Measurements from ENCODE around the gene GBGT1. TPM values are rescaled to one million over a fixed set of nuclear protein-coding genes. Genes with fewer than 3 reads are reported as not detected.

GBGT1 gene
- total and polyA plus RNA-seq, 4 donors: 6.1 to 42.9 (median 23.2) TPM

DNA sequence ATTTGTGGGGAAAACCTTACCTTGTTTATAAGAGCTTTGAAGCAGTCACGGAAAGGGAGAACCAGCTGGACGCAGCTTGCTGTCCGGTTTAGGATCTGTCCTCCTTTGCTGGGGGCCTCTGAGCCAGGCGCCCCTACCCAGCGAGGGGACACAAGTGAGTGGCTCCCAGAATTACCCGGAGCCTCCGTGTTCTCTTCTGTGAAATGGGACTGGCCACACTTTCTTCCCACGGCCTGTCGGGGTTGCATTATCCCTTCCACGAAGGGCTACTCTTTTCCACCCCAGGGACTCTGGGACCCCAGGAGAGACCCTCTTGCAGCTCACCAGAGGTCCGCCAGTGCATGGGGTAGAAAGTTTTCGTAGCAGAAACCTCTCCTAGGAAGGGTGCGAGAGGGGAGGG, 477 bp upstream of the GBGT1 start:
- Histone ChIP-seq H3K27ac (ENCODE audit: low read depth in 1 of 2, low read length in 1 of 2) (no peak overlapping the region), H3K9ac (ENCODE audit: insufficient read depth in 1 of 2, low read length in 2 of 2) (no peak overlapping the region)

DNA sequence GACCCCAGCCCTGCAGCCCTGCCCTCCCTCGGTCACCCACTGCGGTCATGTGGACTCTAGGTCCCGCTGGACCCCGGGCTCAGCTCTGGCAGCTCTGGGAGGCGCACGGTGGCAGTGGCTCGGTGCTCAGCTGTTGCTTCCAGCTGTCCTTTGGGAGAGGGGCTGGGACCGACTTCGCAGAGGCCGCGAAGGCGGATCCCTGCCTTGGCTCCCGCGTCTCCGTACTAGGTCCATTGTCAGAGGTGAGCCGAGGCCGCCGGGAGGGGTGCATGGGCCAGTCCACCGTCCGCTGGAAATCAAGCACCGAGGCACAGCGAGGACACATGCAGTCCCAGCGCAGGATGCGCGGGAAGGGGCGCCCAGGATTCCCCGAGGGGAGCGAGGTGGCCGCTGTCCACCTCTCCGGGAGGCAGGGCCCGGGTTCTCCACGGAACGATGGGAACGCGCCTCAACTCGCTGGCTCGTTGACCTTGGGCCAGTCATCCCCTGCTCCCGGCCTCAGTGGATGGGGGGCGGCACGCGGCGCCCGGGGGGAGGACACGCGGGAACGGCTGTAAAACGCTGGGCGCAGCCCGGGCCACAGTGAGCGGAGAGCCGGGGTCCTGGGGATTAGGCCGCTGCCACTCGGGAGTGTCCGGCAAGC, 732 bp downstream of the GBGT1 start:
- H3K9me3 ChIP-seq (ENCODE audit: control insufficient read depth in 4 of 4, insufficient read depth in 3 of 4, low read length in 3 of 4): no peaks in the 10 kb centered on the region
- H3K36me3 ChIP-seq (ENCODE audit: control insufficient read depth in 4 of 4, insufficient read depth in 4 of 4, low read length in 4 of 4): no peaks in the 10 kb centered on the region
- peak overlapping the region; percentile 64 for H3K4me3 ChIP-seq
- ATAC-seq (ENCODE audit: insufficient read depth, low FRiP score): no peak
- peaks cover 0 to 14% (median 0%) of the 10 kb centered on the region in 5 donors for H3K4me1 ChIP-seq (ENCODE audit: control insufficient read depth in 5 of 5, insufficient read depth in 5 of 5, low read length in 5 of 5)
- H3K27me3 ChIP-seq (ENCODE audit: control insufficient read depth in 3 of 3, insufficient read depth in 3 of 3, low read length in 2 of 3): peaks cover 0 to 2% (median 0%) of the 10 kb centered on the region in 3 donors
- no peak overlapping the region for H3K9ac ChIP-seq (ENCODE audit: insufficient read depth in 1 of 2, low read length in 2 of 2)
- H3K27ac ChIP-seq (ENCODE audit: low read depth in 1 of 2, low read length in 1 of 2): no peak overlapping the region
- TF ChIP-seq, protein P1, sequence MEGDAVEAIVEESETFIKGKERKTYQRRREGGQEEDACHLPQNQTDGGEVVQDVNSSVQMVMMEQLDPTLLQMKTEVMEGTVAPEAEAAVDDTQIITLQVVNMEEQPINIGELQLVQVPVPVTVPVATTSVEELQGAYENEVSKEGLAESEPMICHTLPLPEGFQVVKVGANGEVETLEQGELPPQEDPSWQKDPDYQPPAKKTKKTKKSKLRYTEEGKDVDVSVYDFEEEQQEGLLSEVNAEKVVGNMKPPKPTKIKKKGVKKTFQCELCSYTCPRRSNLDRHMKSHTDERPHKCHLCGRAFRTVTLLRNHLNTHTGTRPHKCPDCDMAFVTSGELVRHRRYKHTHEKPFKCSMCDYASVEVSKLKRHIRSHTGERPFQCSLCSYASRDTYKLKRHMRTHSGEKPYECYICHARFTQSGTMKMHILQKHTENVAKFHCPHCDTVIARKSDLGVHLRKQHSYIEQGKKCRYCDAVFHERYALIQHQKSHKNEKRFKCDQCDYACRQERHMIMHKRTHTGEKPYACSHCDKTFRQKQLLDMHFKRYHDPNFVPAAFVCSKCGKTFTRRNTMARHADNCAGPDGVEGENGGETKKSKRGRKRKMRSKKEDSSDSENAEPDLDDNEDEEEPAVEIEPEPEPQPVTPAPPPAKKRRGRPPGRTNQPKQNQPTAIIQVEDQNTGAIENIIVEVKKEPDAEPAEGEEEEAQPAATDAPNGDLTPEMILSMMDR (IDR thresholded peaks at IDR 0.05; ENCODE audit: control extremely low read depth, extremely low read depth): no peak
- DNase-seq: no peak
- 36 to 48% methylated on average over 54 of the region's 54 CpGs for WGBS, 2 donors

More for the DNA sequence above, 477 bp upstream of the GBGT1 start:
- ATAC-seq (ENCODE audit: insufficient read depth, low FRiP score): no peak
- TF ChIP-seq, protein P1 (IDR thresholded peaks at IDR 0.05; ENCODE audit: control extremely low read depth, extremely low read depth): no peak
- Histone ChIP-seq H3K27me3 (ENCODE audit: control insufficient read depth in 3 of 3, insufficient read depth in 3 of 3, low read length in 2 of 3) (peaks cover 0 to 2% (median 0%) of the 10 kb centered on the region in 3 donors), H3K9me3 (ENCODE audit: control insufficient read depth in 4 of 4, insufficient read depth in 3 of 4, low read length in 3 of 4) (no peaks in the 10 kb centered on the region), H3K4me1 (ENCODE audit: control insufficient read depth in 5 of 5, insufficient read depth in 5 of 5, low read length in 5 of 5) (peaks cover 0 to 14% (median 0%) of the 10 kb centered on the region in 5 donors), H3K36me3 (ENCODE audit: control insufficient read depth in 4 of 4, insufficient read depth in 4 of 4, low read length in 4 of 4) (no peaks in the 10 kb centered on the region), H3K4me3 (no peak overlapping the region)
- WGBS, 2 donors: 69 to 70% methylated on average over 13 of the region's 13 CpGs
- DNase-seq: no peak

DNA sequence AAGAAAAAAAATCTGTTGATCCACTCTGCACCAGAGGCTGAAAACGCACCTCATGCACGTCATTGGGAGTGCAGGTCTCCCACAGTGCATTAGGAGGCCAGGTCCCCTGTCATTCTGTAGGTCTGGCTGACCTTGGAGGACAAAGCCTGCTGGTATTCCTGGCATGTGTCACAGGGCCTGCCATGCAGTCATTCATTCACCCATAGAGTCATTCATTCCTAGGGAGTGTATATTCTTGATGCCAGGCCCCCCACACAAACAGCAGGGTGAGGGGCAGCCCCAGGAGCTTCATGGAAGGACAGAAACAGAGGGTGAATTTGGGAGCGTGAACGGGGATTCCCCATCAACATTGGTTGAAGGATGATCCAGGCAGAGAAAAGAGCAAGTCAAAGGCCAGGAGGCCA, 2.2 kb downstream of the GBGT1 start:
- H3K27me3 ChIP-seq (ENCODE audit: control insufficient read depth in 3 of 3, insufficient read depth in 3 of 3, low read length in 2 of 3): peaks cover 0 to 2% (median 0%) of the 10 kb centered on the region in 3 donors
- no peaks in the 10 kb centered on the region for H3K9me3 ChIP-seq (ENCODE audit: control insufficient read depth in 4 of 4, insufficient read depth in 3 of 4, low read length in 3 of 4)
- 73 to 74% methylated on average over 4 of the region's 4 CpGs for WGBS, 2 donors
- peaks cover 0 to 14% (median 0%) of the 10 kb centered on the region in 5 donors for H3K4me1 ChIP-seq (ENCODE audit: control insufficient read depth in 5 of 5, insufficient read depth in 5 of 5, low read length in 5 of 5)
- H3K27ac ChIP-seq (ENCODE audit: low read depth in 1 of 2, low read length in 1 of 2): no peak overlapping the region
- no peak for ATAC-seq (ENCODE audit: insufficient read depth, low FRiP score)
- TF ChIP-seq, protein P1 (IDR thresholded peaks at IDR 0.05; ENCODE audit: control extremely low read depth, extremely low read depth): no peak
- H3K4me3 ChIP-seq: no peak overlapping the region
- no peak for DNase-seq
- H3K9ac ChIP-seq (ENCODE audit: insufficient read depth in 1 of 2, low read length in 2 of 2): no peak overlapping the region
- H3K36me3 ChIP-seq (ENCODE audit: control insufficient read depth in 4 of 4, insufficient read depth in 4 of 4, low read length in 4 of 4): no peaks in the 10 kb centered on the region
